ENCODE results near the gene TFF2. TPM values are rescaled to one million over a fixed set of nuclear protein-coding genes. Genes with fewer than 3 reads are reported as not detected.

The TFF2 gene
- total RNA-seq, 1 donor from 2014 or later: not detected

GRCh38 chr21:42384156-42384945 lies 33.6 kb upstream of the TFF2 start:
- DNase-seq: no peak

GRCh38 chr21:42383331-42383730 lies 32.5 kb upstream of the TFF2 start:
- no peak for DNase-seq

GRCh38 chr21:42382915-42383314 lies 32.1 kb upstream of the TFF2 start:
- no peak for DNase-seq

- no peak for DNase-seq
Observed at GRCh38 chr21:42381347-42381984, 30.7 kb upstream of the TFF2 start.

GRCh38 chr21:42379426-42380215 lies 28.8 kb upstream of the TFF2 start:
- DNase-seq: no peak

GRCh38 chr21:42378418-42378817 lies 27.6 kb upstream of the TFF2 start:
- no peak for DNase-seq

- no peak for DNase-seq
Observed at GRCh38 chr21:42377951-42378340, 27.2 kb upstream of the TFF2 start.

- DNase-seq: no peak
Observed at GRCh38 chr21:42377211-42377950, 26.6 kb upstream of the TFF2 start.

GRCh38 chr21:42376338-42376982 lies 25.7 kb upstream of the TFF2 start:
- no peak for DNase-seq

GRCh38 chr21:42375966-42376337 lies 25.2 kb upstream of the TFF2 start:
- no peak for DNase-seq

GRCh38 chr21:42375506-42375905 lies 24.7 kb upstream of the TFF2 start:
- DNase-seq: no peak

- DNase-seq: no peak
Observed at GRCh38 chr21:42374864-42375499, 24.2 kb upstream of the TFF2 start.

GRCh38 chr21:42374457-42374856 lies 23.7 kb upstream of the TFF2 start:
- no peak for DNase-seq

- DNase-seq: no peak
Observed at GRCh38 chr21:42373908-42374455, 23.2 kb upstream of the TFF2 start.

GRCh38 chr21:42373196-42373907 lies 22.6 kb upstream of the TFF2 start:
- DNase-seq: no peak

GRCh38 chr21:42370894-42371654 lies 20.3 kb upstream of the TFF2 start:
- DNase-seq: no peak

GRCh38 chr21:42369821-42370220 lies 19.0 kb upstream of the TFF2 start:
- DNase-seq: no peak

GRCh38 chr21:42367367-42368165 lies 16.8 kb upstream of the TFF2 start:
- no peak for DNase-seq
